H9 (cell line): ENCODE data around the gene OR2AJ1. TPM values are rescaled to one million over a fixed set of nuclear protein-coding genes. Genes with fewer than 3 reads are reported as not detected.

Source experiments
- DNase-seq: peaks from one replicate; pipeline ENCODE4 v3.0.0-alpha.2; 2017
- H2AFZ ChIP-seq: one replicate; pipeline ENCODE4 v1.6.1; 2013; ENCODE audit warnings: mild to moderate bottlenecking, low read length, control low read depth, moderate library complexity
- H2AK5ac ChIP-seq: 2 replicates; pipeline ENCODE4 v1.6.1; 2013; ENCODE audit warnings: low read length, control low read depth, mixed read lengths; ENCODE audit not compliant: insufficient read length
- H2BK120ac ChIP-seq: one replicate; pipeline ENCODE4 v1.6.1; 2013; ENCODE audit warnings: low read depth, mild to moderate bottlenecking, low read length, control low read depth, inconsistent platforms; ENCODE audit not compliant: poor library complexity, severe bottlenecking
- H2BK12ac ChIP-seq: 2 replicates; pipeline ENCODE4 v1.6.1; 2013; ENCODE audit warnings: low read length, control low read depth, mixed read lengths, low read depth; ENCODE audit not compliant: insufficient read length
- H2BK15ac ChIP-seq: 2 replicates; pipeline ENCODE4 v1.6.1; 2013; ENCODE audit warnings: low read depth, low read length, control low read depth
- H2BK20ac ChIP-seq: one replicate; pipeline ENCODE4 v1.6.1; 2013; ENCODE audit warnings: low read depth, mild to moderate bottlenecking, low read length, control low read depth, inconsistent platforms; ENCODE audit not compliant: poor library complexity, severe bottlenecking
- H2BK5ac ChIP-seq: 2 replicates; pipeline ENCODE4 v1.6.1; 2013; ENCODE audit warnings: low read length, control low read depth, mixed read lengths; ENCODE audit not compliant: insufficient read length
- H3K14ac ChIP-seq: 2 replicates; pipeline ENCODE4 v1.6.1; 2013; ENCODE audit warnings: low read length, control low read depth; ENCODE audit not compliant: insufficient read depth
- H3K18ac ChIP-seq: 2 replicates; pipeline ENCODE4 v1.6.1; 2013; ENCODE audit warnings: low read depth, mild to moderate bottlenecking, mixed read lengths, low read length, control low read depth; ENCODE audit not compliant: insufficient read length
- H3K23ac ChIP-seq: 2 replicates; pipeline ENCODE4 v1.6.1; 2013; ENCODE audit warnings: low read length, control low read depth, mixed read lengths, low read depth; ENCODE audit not compliant: insufficient read length
- H3K23me2 ChIP-seq: 2 replicates; pipeline ENCODE4 v1.6.1; 2013; ENCODE audit warnings: low read depth, mild to moderate bottlenecking, mixed read lengths, low read length, control low read depth; ENCODE audit not compliant: insufficient read length, poor library complexity, severe bottlenecking
- H3K27ac ChIP-seq: 2 replicates; pipeline ENCODE4 v1.5.1; 2013; ENCODE audit warnings: low read length, control low read depth, mixed read lengths, low read depth; ENCODE audit not compliant: insufficient read length
- H3K27me3 ChIP-seq: 2 replicates; pipeline ENCODE4 v1.6.1; 2013; ENCODE audit warnings: low read length, control low read depth, inconsistent platforms; ENCODE audit not compliant: insufficient read depth
- H3K4ac ChIP-seq: 2 replicates; pipeline ENCODE4 v1.6.1; 2013; ENCODE audit warnings: low read depth, mild to moderate bottlenecking, control low read depth, inconsistent platforms, low read length, moderate library complexity
- H3K4me1 ChIP-seq: 2 replicates; pipeline ENCODE4 v1.6.1; 2013; ENCODE audit warnings: low read length, control low read depth, inconsistent platforms; ENCODE audit not compliant: insufficient read depth
- H3K4me2 ChIP-seq: 2 replicates; pipeline ENCODE4 v1.6.1; 2013; ENCODE audit warnings: low read length, control low read depth, mixed read lengths; ENCODE audit not compliant: insufficient read length, insufficient read depth
- H3K56ac ChIP-seq: 2 replicates; pipeline ENCODE4 v1.6.1; 2013; ENCODE audit warnings: low read depth, mild to moderate bottlenecking, mixed read lengths, low read length, control low read depth; ENCODE audit not compliant: insufficient read length
- H3K79me1 ChIP-seq: 2 replicates; pipeline ENCODE4 v1.6.1; 2013; ENCODE audit warnings: low read depth, mild to moderate bottlenecking, moderate library complexity, low read length, control low read depth, inconsistent platforms; ENCODE audit not compliant: insufficient read depth, poor library complexity, severe bottlenecking
- H3K79me2 ChIP-seq: 2 replicates; pipeline ENCODE4 v1.6.1; 2013; ENCODE audit warnings: low read length, control low read depth, inconsistent platforms; ENCODE audit not compliant: insufficient read depth
- H3K9ac ChIP-seq: 2 replicates; pipeline ENCODE4 v1.6.1; 2013; ENCODE audit warnings: low read length, control low read depth, mixed read lengths; ENCODE audit not compliant: insufficient read length; ENCODE audit errors: extremely low read depth
- H3K9me3 ChIP-seq: one replicate; pipeline ENCODE4 v1.6.1; 2013; ENCODE audit warnings: low read depth, low read length, inconsistent platforms; ENCODE audit not compliant: control insufficient read depth
- H3T11ph ChIP-seq: one replicate; pipeline ENCODE4 v1.6.1; 2013; ENCODE audit warnings: mild to moderate bottlenecking, low read length, control low read depth, inconsistent platforms
- H4K20me1 ChIP-seq: one replicate; pipeline ENCODE4 v1.6.1; 2013; ENCODE audit not compliant: control insufficient read depth, insufficient read length, insufficient read depth
- H4K5ac ChIP-seq: 2 replicates; pipeline ENCODE4 v1.6.1; 2013; ENCODE audit warnings: low read depth, mild to moderate bottlenecking, mixed read lengths, low read length, control low read depth; ENCODE audit not compliant: insufficient read length
- H4K8ac ChIP-seq: replicated peaks from 2 replicates; pipeline ENCODE4 v1.6.1; 2013; ENCODE audit warnings: low read length, control low read depth, mixed read lengths, low read depth; ENCODE audit not compliant: insufficient read length
- H4K91ac ChIP-seq: 2 replicates; pipeline ENCODE4 v1.6.1; 2013; ENCODE audit warnings: low read depth, mild to moderate bottlenecking, moderate library complexity, mixed read lengths, low read length, control low read depth; ENCODE audit not compliant: insufficient read length
- H3K27ac Mint-ChIP-seq, 3 experiments: 2 replicates in 2 of 3; 3 replicates in 1 of 3; pipeline ENCODE4 v1.8.0; 2020 to 2021; ENCODE audit warnings: mixed read lengths in 3 of 3, mild to moderate bottlenecking in 1 of 3, moderate library complexity in 1 of 3
- H3K27me3 Mint-ChIP-seq: 2 replicates; pipeline ENCODE4 v1.8.0; 2021; ENCODE audit warnings: low read depth, mild to moderate bottlenecking, moderate library complexity, mixed read lengths
- H3K36me3 Mint-ChIP-seq, 3 experiments: 2 replicates in 2 of 3; 3 replicates in 1 of 3; pipeline ENCODE4 v1.8.0; 2020 to 2021; ENCODE audit warnings: low read depth in 3 of 3, mixed read lengths in 3 of 3; ENCODE audit not compliant: insufficient read depth in 1 of 3
- H3K4me1 Mint-ChIP-seq, 2 experiments: 2 replicates each; pipeline ENCODE4 v1.8.0; 2020; ENCODE audit warnings: mixed read lengths in 2 of 2
- H3K4me3 Mint-ChIP-seq, 2 experiments: 2 replicates in 1 of 2; 3 replicates in 1 of 2; pipeline ENCODE4 v1.8.0; 2020 to 2021; ENCODE audit warnings: mild to moderate bottlenecking in 2 of 2, mixed read lengths in 2 of 2, moderate library complexity in 1 of 2
- H3K9me3 Mint-ChIP-seq, 2 experiments: 2 replicates in 1 of 2; 3 replicates in 1 of 2; pipeline ENCODE4 v1.8.0; 2020; ENCODE audit warnings: mild to moderate bottlenecking in 2 of 2, mixed read lengths in 2 of 2, moderate library complexity in 1 of 2
- WGBS: extraction: QIAGEN DNeasy Blood & Tissue Kit; methylation state at CpG from one replicate; pipeline ENCODE4 v1.1.7; 2013; ENCODE audit warnings: missing lambda C conversion rate, low lambda C conversion rate, mixed read lengths; ENCODE audit not compliant: insufficient read length; ENCODE audit errors: extremely low coverage; 5-methylcytosine and 5-hydroxymethylcytosine counted together
- total RNA-seq: library from RNA; stranded (reverse); gene quantifications from 2 replicates; pipeline ENCODE4 v1.2.1, GENCODE V29; 2021
- TF ChIP-seq, protein P1 (sequence below): fragments of 200-600 bp; sonication (generic); conservative IDR thresholded peaks from 3 replicates; pipeline ENCODE4 v1.8.0; 2021; ENCODE audit warnings: antibody characterized with exemption, mild to moderate bottlenecking

OR2AJ1 gene
- total RNA-seq, 1 experiment from 2014 or later = not detected

DNA sequence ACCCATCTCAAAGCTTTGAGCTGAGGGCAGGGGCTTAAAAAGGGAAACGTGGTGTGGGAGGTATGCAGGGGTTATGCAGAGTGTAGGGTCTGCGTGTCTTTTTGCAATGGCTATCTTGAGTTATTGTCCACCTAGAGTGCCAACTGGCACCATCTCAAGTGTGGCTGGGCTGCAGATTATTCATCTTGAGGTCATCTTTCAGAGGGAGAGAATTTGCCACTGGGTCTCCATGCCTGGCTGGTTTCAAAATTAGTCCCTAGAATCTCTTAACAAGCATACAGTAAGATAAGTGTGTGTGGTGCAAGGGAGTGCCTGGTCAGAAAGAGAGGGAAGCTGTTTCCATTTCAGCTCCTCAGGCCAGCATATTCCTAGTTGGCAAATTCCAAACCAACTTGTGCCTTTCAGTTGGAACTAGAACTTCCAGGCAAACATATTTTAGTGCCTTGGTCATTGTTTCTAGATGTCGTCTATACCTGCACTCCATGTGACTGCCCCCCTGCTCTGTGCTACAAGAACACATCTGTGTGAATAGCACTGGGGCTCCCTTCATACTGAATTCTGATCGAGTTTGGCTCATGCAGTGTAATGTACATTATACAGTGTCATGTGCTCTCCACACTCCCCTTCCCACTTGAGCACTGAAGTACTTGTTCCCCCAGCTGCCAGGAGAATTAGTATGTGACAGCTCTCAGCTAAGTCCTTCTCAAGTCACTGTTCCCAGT, 9.6 kb upstream of the OR2AJ1 start:
- Mint-ChIP-seq H3K4me3 (no peak overlapping the region), H3K9me3 (peaks cover 69 to 72% of the 10 kb centered on the region in 2 experiments), H3K36me3 (no peaks in the 10 kb centered on the region; a peak in 2 of 7 replicates), H3K27ac (no peak overlapping the region), H3K27me3 (no peaks in the 10 kb centered on the region), H3K4me1 (peaks cover 0 to 4% of the 10 kb centered on the region in 2 experiments; a peak in 1 of 4 replicates)
- H3K4me2 ChIP-seq = no peak overlapping the region
- no peak overlapping the region for H3T11ph ChIP-seq
- H4K8ac ChIP-seq = no peak overlapping the region
- no peaks in the 10 kb centered on the region for H3K4me1 ChIP-seq
- no peak overlapping the region for H3K18ac ChIP-seq
- H2BK20ac ChIP-seq = no peak overlapping the region
- no peak overlapping the region for H2BK15ac ChIP-seq
- no peak overlapping the region for H3K9ac ChIP-seq
- H3K4ac ChIP-seq = no peak overlapping the region
- H4K91ac ChIP-seq = no peak overlapping the region
- no peak overlapping the region for H2BK120ac ChIP-seq
- TF ChIP-seq, protein P1, sequence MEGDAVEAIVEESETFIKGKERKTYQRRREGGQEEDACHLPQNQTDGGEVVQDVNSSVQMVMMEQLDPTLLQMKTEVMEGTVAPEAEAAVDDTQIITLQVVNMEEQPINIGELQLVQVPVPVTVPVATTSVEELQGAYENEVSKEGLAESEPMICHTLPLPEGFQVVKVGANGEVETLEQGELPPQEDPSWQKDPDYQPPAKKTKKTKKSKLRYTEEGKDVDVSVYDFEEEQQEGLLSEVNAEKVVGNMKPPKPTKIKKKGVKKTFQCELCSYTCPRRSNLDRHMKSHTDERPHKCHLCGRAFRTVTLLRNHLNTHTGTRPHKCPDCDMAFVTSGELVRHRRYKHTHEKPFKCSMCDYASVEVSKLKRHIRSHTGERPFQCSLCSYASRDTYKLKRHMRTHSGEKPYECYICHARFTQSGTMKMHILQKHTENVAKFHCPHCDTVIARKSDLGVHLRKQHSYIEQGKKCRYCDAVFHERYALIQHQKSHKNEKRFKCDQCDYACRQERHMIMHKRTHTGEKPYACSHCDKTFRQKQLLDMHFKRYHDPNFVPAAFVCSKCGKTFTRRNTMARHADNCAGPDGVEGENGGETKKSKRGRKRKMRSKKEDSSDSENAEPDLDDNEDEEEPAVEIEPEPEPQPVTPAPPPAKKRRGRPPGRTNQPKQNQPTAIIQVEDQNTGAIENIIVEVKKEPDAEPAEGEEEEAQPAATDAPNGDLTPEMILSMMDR = no peak
- no CpG with 5 or more reads among the region's 4 CpGs for WGBS
- no peaks in the 10 kb centered on the region for H4K20me1 ChIP-seq
- no peak overlapping the region for H3K56ac ChIP-seq
- H2BK12ac ChIP-seq = no peak overlapping the region
- no peak overlapping the region for H2AFZ ChIP-seq
- H2AK5ac ChIP-seq = no peak overlapping the region
- no peak overlapping the region for H2BK5ac ChIP-seq
- H3K14ac ChIP-seq = no peak overlapping the region
- no peak overlapping the region for H4K5ac ChIP-seq
- H3K23ac ChIP-seq = no peak overlapping the region
- no peak for DNase-seq
- H3K23me2 ChIP-seq = no peaks in the 10 kb centered on the region
- H3K79me2 ChIP-seq = no peaks in the 10 kb centered on the region
- no peak overlapping the region for H3K27ac ChIP-seq
- H3K79me1 ChIP-seq = no peaks in the 10 kb centered on the region
- H3K27me3 ChIP-seq = no peaks in the 10 kb centered on the region
- peaks cover 12% of the 10 kb centered on the region for H3K9me3 ChIP-seq
